Activated CD4-positive, CD25-positive, alpha-beta regulatory T cell treated with anti-CD3 and anti-CD28 coated beads, Interleukin-2, amount 50 U/mL, for 24 hours (primary cell): ENCODE results near the gene RNU5B-1.

Experiments used
- ATAC-seq, 2 donors: fragments of 150-1000 bp; cut with Tn5 transposase; one replicate each; pipeline ENCODE4 v1.10.0; 2021; ENCODE audit warnings: mild to moderate bottlenecking in 1 of 2, moderate library complexity in 1 of 2

The RNU5B-1 gene

GRCh38 chr15:65289261-65289854, 15.1 kb upstream of the RNU5B-1 start:
- no peak for ATAC-seq

- no peak for ATAC-seq
Measured at GRCh38 chr15:65290228-65290627, 14.2 kb upstream of the RNU5B-1 start.

- ATAC-seq, result no peak
Measured at GRCh38 chr15:65292938-65293518, 11.4 kb upstream of the RNU5B-1 start.

GRCh38 chr15:65298731-65299130, 5.7 kb upstream of the RNU5B-1 start:
- ATAC-seq, result no peak

GRCh38 chr15:65300924-65301441, 3.5 kb upstream of the RNU5B-1 start:
- no peak for ATAC-seq

GRCh38 chr15:65302061-65302460, 2.4 kb upstream of the RNU5B-1 start:
- no peak for ATAC-seq

- ATAC-seq, result no peak
Measured at GRCh38 chr15:65303687-65304380, 643 bp upstream of the RNU5B-1 start.

GRCh38 chr15:65305150-65305758, 777 bp downstream of the RNU5B-1 start:
- ATAC-seq, result no peak

- no peak for ATAC-seq
Measured at GRCh38 chr15:65305776-65306175, 1.3 kb downstream of the RNU5B-1 start.

- no peak for ATAC-seq
Measured at GRCh38 chr15:65306551-65306950, 2.1 kb downstream of the RNU5B-1 start.

- no peak for ATAC-seq
Measured at GRCh38 chr15:65307978-65308377, 3.5 kb downstream of the RNU5B-1 start.

GRCh38 chr15:65309882-65310418, 5.5 kb downstream of the RNU5B-1 start:
- ATAC-seq, result no peak

- no peak for ATAC-seq
Measured at GRCh38 chr15:65310431-65311137, 6.1 kb downstream of the RNU5B-1 start.

GRCh38 chr15:65311760-65312159, 7.3 kb downstream of the RNU5B-1 start:
- ATAC-seq, result no peak

- ATAC-seq, result no peak
Measured at GRCh38 chr15:65312400-65312916, 8.0 kb downstream of the RNU5B-1 start.

GRCh38 chr15:65318870-65319356, 14.4 kb downstream of the RNU5B-1 start:
- ATAC-seq, result peak; percentile 98

GRCh38 chr15:65323071-65323511, 18.6 kb downstream of the RNU5B-1 start:
- no peak for ATAC-seq

GRCh38 chr15:65326117-65326526, 21.6 kb downstream of the RNU5B-1 start:
- ATAC-seq, result no peak

GRCh38 chr15:65326818-65327217, 22.3 kb downstream of the RNU5B-1 start:
- ATAC-seq, result no peak

- ATAC-seq, result no peak
Measured at GRCh38 chr15:65327651-65328393, 23.3 kb downstream of the RNU5B-1 start.
